K562 (cell line): Measurements from ENCODE around the gene TNFSF18. TPM values are rescaled to one million over a fixed set of nuclear protein-coding genes. Genes with fewer than 3 reads are reported as not detected.

ENCODE experiments used
- ATAC-seq: fragments of 200-7000 bp; cut with Tn5 transposase; 3 replicates; pipeline ENCODE4 v1.9.1; 2020; ENCODE audit warnings: moderate library complexity
- BruUV-seq: library from RNA; stranded (reverse); fragments of 400-500 nt; replicated peaks from 2 replicates; lab custom pipeline; 2021; lab: Mats Ljungman, UMichigan
- CTCF ChIA-PET: fragments of 300-600 bp; formaldehyde crosslinking; extraction: SDS; loops from one replicate; lab custom pipeline; 2021; ENCODE audit warnings: low intra/inter-chr PET ratio; lab: Yijun Ruan, JAX
- POLR2A ChIA-PET: fragments of 300-600, 350-650 bp; sonication (Branson Sonifier 250); formaldehyde crosslinking; extraction: SDS; loops from one replicate; lab custom pipeline; 2021; ENCODE audit warnings: antibody characterized with exemption, inconsistent platforms; lab: Yijun Ruan, JAX
- DNase-seq, 4 experiments: peaks; one replicate each; pipeline versions ENCODE4 v3.0.0 to v3.0.0-alpha.2; 2011 to 2018; ENCODE audit warnings: low spot score in 3 of 4, mixed read lengths in 3 of 4; ENCODE audit errors: extremely low read depth in 1 of 4
- FAIRE-seq: peaks from 2 replicates; lab custom pipeline; 2011; peaks lifted over from hg19 to GRCh38; lab: Jason Lieb, UNC
- H2AFZ ChIP-seq: 2 replicates; pipeline ENCODE4 v1.6.0; 2011; ENCODE audit warnings: low read depth, low read length, control low read depth, inconsistent platforms
- H3K27ac ChIP-seq: fragments of 200-600 bp; 3 replicates; pipeline ENCODE4 v1.8.0; 2011; ENCODE audit warnings: low read depth, mild to moderate bottlenecking, control low read depth, inconsistent platforms, low read length, moderate library complexity, mixed read lengths; ENCODE audit errors: extremely low read depth
- H3K27me3 ChIP-seq, 2 experiments: fragments of 300-600 bp in 1 of 2; 2 replicates in 1 of 2; 3 replicates in 1 of 2; pipeline versions ENCODE4 v1.6.0 to v1.8.0; 2011; ENCODE audit warnings: inconsistent platforms in 2 of 2, low read length in 2 of 2, mild to moderate bottlenecking in 1 of 2, mixed read lengths in 1 of 2, moderate library complexity in 1 of 2; ENCODE audit not compliant: control insufficient read depth in 2 of 2, insufficient read depth in 2 of 2
- H3K36me3 ChIP-seq: fragments of 300-600 bp; 3 replicates; pipeline ENCODE4 v1.8.0; 2011; ENCODE audit warnings: mild to moderate bottlenecking, low read length, inconsistent platforms; ENCODE audit not compliant: control insufficient read depth, insufficient read depth
- H3K4me1 ChIP-seq, 2 experiments: fragments of 200-600 bp in 1 of 2; replicated peaks in 1 of 2; 2 replicates in 1 of 2; 3 replicates in 1 of 2; pipeline versions ENCODE4 v1.5.1 to v1.8.0; 2011; ENCODE audit warnings: inconsistent platforms in 2 of 2, low read length in 2 of 2, mild to moderate bottlenecking in 1 of 2, mixed read lengths in 1 of 2, moderate library complexity in 1 of 2; ENCODE audit not compliant: control insufficient read depth in 2 of 2, insufficient read depth in 2 of 2
- H3K4me2 ChIP-seq: 2 replicates; pipeline ENCODE4 v1.6.1; 2011; ENCODE audit warnings: low read length, control low read depth, inconsistent platforms, mixed read lengths; ENCODE audit not compliant: insufficient read depth
- H3K4me3 ChIP-seq: fragments of 200-600 bp; sonication (generic), shearing (Covaris generic); 2 replicates; pipeline ENCODE4 v1.5.1; 2016; ENCODE audit warnings: control low read depth, inconsistent platforms
- H3K79me2 ChIP-seq: fragments of 200-600 bp; 3 replicates; pipeline ENCODE4 v1.8.0; 2011; ENCODE audit warnings: low read length, inconsistent platforms; ENCODE audit not compliant: control insufficient read depth, insufficient read depth
- H3K9ac ChIP-seq, 2 experiments: 2 replicates each; pipeline versions ENCODE4 v1.6.0 to v1.6.1; 2011; ENCODE audit warnings: low read depth in 2 of 2, low read length in 2 of 2, control low read depth in 1 of 2, inconsistent platforms in 1 of 2, mild to moderate bottlenecking in 1 of 2, mixed read lengths in 1 of 2; ENCODE audit not compliant: insufficient read depth in 1 of 2
- H3K9me1 ChIP-seq: one replicate; pipeline ENCODE4 v1.6.0; 2011; ENCODE audit warnings: inconsistent platforms, mild to moderate bottlenecking, low read length, moderate library complexity; ENCODE audit not compliant: control insufficient read depth, insufficient read depth
- H3K9me3 ChIP-seq: replicated peaks from 2 replicates; pipeline ENCODE4 v1.5.1; 2011; ENCODE audit warnings: low read depth, low read length, inconsistent platforms; ENCODE audit not compliant: control insufficient read depth, insufficient read depth
- H4K20me1 ChIP-seq: replicated peaks from 2 replicates; pipeline ENCODE4 v1.6.1; 2011; ENCODE audit warnings: low read length, inconsistent platforms, mixed read lengths; ENCODE audit not compliant: control insufficient read depth, insufficient read depth
- ARNT ChIP-seq, 2 experiments: fragments of 450-650 bp; IDR thresholded peaks; 2 replicates each; pipeline ENCODE4 v1.6.1; 2016; ENCODE audit warnings: mild to moderate bottlenecking in 1 of 2
- KAT7 ChIP-seq: sonication (generic); formaldehyde crosslinking; IDR thresholded peaks from 2 replicates; pipeline ENCODE4 v1.8.0; 2022; ENCODE audit warnings: missing genetic modification reagents, mild to moderate bottlenecking, borderline replicate concordance
- PBX2 ChIP-seq, 2 experiments: IDR thresholded peaks in 1 of 2; conservative IDR thresholded peaks in 1 of 2; 2 replicates each; pipeline ENCODE4 v1.6.1; 2016; ENCODE audit warnings: low read depth in 2 of 2, mild to moderate bottlenecking in 1 of 2, missing compliant biosample characterization in 1 of 2, missing genetic modification characterization in 1 of 2, moderate library complexity in 1 of 2
- PCBP1 ChIP-seq: fragments of 200-400 bp; formaldehyde crosslinking; IDR thresholded peaks from 2 replicates; pipeline ENCODE4 v1.6.1; 2018; ENCODE audit warnings: mild to moderate bottlenecking, low read depth, low read length; ENCODE audit not compliant: poor library complexity, severe bottlenecking
- SAP30 ChIP-seq: fragments of 200-600 bp; sonication (generic); IDR thresholded peaks from 2 replicates; pipeline ENCODE4 v1.6.1; 2012; ENCODE audit warnings: borderline replicate concordance, low read depth, mild to moderate bottlenecking, moderate library complexity, low read length, control low read depth, inconsistent platforms; ENCODE audit not compliant: insufficient read depth, poor library complexity, severe bottlenecking
- SMARCE1 ChIP-seq: fragments of 450-650 bp; IDR thresholded peaks from 2 replicates; pipeline ENCODE4 v1.7.1; 2016; ENCODE audit warnings: mild to moderate bottlenecking
- ZFP1 ChIP-seq: fragments of 450-650 bp; formaldehyde crosslinking; IDR thresholded peaks from 2 replicates; pipeline ENCODE4 v1.4.0; 2020; ENCODE audit warnings: mild to moderate bottlenecking, mixed read lengths
- ZNF592 ChIP-seq: fragments of 450-650 bp; IDR thresholded peaks from 2 replicates; pipeline ENCODE4 v1.6.1; 2017; ENCODE audit warnings: antibody characterized with exemption, mild to moderate bottlenecking
- ZNF609 ChIP-seq: sonication (generic); formaldehyde crosslinking; IDR thresholded peaks from 2 replicates; pipeline ENCODE4 v1.8.1; 2023; ENCODE audit warnings: missing genetic modification reagents, mild to moderate bottlenecking, borderline replicate concordance
- WGBS: fragments of 100-300 bp; shearing (Covaris generic); methylation state at CpG from one replicate; pipeline ENCODE4 v1.1.6; 2016; ENCODE audit warnings: low coverage, mixed read lengths; ENCODE audit not compliant: insufficient coverage; ENCODE audit errors: missing lambda C conversion rate; 5-methylcytosine and 5-hydroxymethylcytosine counted together
- in situ Hi-C: fragments of 300-500 bp; cut with MboI; formaldehyde crosslinking; loops from 4 replicates; pipeline ENCODE4 v1.15.0; 2018; ENCODE audit warnings: inconsistent platforms, mixed read lengths
- intact Hi-C: fragments of 100-400 bp; cut with micrococcal nuclease; formaldehyde crosslinking; loops from 2 replicates; pipeline ENCODE4 v1.14.2; 2022
- polyA plus RNA-seq, 8 experiments: library from polyadenylated mRNA; depleted of rRNA in 4 of 8; stranded (reverse) in 5 of 8; unstranded in 3 of 8; fragments of >200 nt; fragmentation: Nextera tagmentation in 2 of 8; fragmentation: Illumina TruSeq in 1 of 8; extraction: Ambion mirVana in 2 of 8; extraction: Trizol in 1 of 8; gene quantifications; 2 replicates each; pipeline versions ENCODE4 v1.2.1 to v1.2.3, GENCODE V29; 2011 to 2014; ENCODE audit warnings: inconsistent platforms in 1 of 8, missing spikeins in 1 of 8
- total RNA-seq, 7 experiments: library from RNA; depleted of rRNA in 6 of 7; stranded (reverse); fragments of >200 nt in 6 of 7; fragmentation: Illumina TruSeq in 2 of 7; extraction: Trizol in 2 of 7; gene quantifications; 2 replicates each; pipeline versions ENCODE4 v1.2.1 to v1.2.3, GENCODE V29; 2011 to 2021; ENCODE audit warnings: low replicate concordance in 1 of 7

TNFSF18 gene
- total and polyA plus RNA-seq, 9 of the 15 experiments (the other 6 are each of a cell fraction or from before 2014, with no cell fraction given), result not detected

- WGBS, result 2% methylated on average over 3 of the region's 3 CpGs
- FAIRE-seq, result no peak
- Histone ChIP-seq H3K4me2 (no peak overlapping the region), H2AFZ (no peak overlapping the region), H3K9me3 (no peaks in the 10 kb centered on the region), H3K4me3 (no peak overlapping the region), H3K36me3 (no peaks in the 10 kb centered on the region), H3K79me2 (no peaks in the 10 kb centered on the region), H3K9me1 (no peaks in the 10 kb centered on the region), H3K27me3 (no peaks in the 10 kb centered on the region), H3K4me1 (no peaks in the 10 kb centered on the region), H3K9ac (no peak overlapping the region), H3K27ac (no peak overlapping the region), H4K20me1 (no peaks in the 10 kb centered on the region)
- in situ Hi-C loops, result no loop called here
- no TSS peak for BruUV-seq
- POLR2A ChIA-PET, result interaction anchor here (0.6 kb wide), 1 partner anchor 13 kb away, joined by 4 read pairs; no protein-coding TSS in a partner anchor
- DNase-seq, result no peak
- CTCF ChIA-PET, result no interaction called here
- intact Hi-C loops, result no loop called here
- no peak for TF ChIP-seq ZNF609
- no peak for TF ChIP-seq PBX2 (CRISPR knock-in tag; IDR thresholded peaks at IDR 0.05; ENCODE audit: low read depth)
- TF ChIP-seq PBX2 (tag; conservative IDR thresholded peaks at IDR 0.05; ENCODE audit: low read depth), result no peak
- no peak for TF ChIP-seq ZFP1 (CRISPR knock-in tag)
- TF ChIP-seq SMARCE1, result no peak
- no peak for TF ChIP-seq ZNF592
- no peak for TF ChIP-seq ARNT (IDR thresholded peaks at IDR 0.05)
- TF ChIP-seq SAP30, result no peak
- no peak for TF ChIP-seq PCBP1
- TF ChIP-seq KAT7 (CRISPR knock-in tag), result no peak
- TF ChIP-seq, all 486 proteins: peak for 0
- no peak for ATAC-seq
Measured at GRCh38 chr1:173042806-173043205, 7.9 kb downstream of the TNFSF18 start.
